LHCN-M2 (cell line): ENCODE data around the gene ZNF70. TPM values are rescaled to one million over a fixed set of nuclear protein-coding genes. Genes with fewer than 3 reads are reported as not detected.

ENCODE experiments used
- DNase-seq: peaks from one replicate; pipeline ENCODE4 v3.0.0-alpha.2; 2012; ENCODE audit warnings: low read depth
- total RNA-seq: library from RNA; depleted of rRNA; stranded (reverse); fragments of >200 nt; gene quantifications from 2 replicates; pipeline ENCODE4 v1.2.3, GENCODE V29; 2014

ZNF70 gene
- total RNA-seq, 1 experiment from 2014 or later = 2.2 TPM

GRCh38 chr22:23779731-23780130, 28.8 kb upstream of the ZNF70 start:
- no peak for DNase-seq

- no peak for DNase-seq
Observed at GRCh38 chr22:23779083-23779482, 28.2 kb upstream of the ZNF70 start.

DNA sequence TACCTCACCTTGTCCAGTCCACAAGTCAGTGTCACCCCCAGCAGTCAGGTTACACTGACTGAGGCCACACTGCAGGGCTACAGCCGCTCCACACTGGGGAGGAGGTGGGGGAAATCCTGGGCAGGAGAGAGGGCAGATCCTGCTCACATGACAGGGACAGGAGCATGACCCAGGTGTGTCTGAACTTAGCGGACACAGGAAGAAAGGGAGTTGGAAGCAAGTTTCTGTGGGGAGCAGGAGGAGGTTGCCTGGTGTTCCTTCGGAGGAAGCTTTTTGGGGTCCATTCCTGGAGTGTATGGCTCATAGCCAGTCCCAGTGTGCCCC, 27.6 kb upstream of the ZNF70 start:
- no peak for DNase-seq

DNA sequence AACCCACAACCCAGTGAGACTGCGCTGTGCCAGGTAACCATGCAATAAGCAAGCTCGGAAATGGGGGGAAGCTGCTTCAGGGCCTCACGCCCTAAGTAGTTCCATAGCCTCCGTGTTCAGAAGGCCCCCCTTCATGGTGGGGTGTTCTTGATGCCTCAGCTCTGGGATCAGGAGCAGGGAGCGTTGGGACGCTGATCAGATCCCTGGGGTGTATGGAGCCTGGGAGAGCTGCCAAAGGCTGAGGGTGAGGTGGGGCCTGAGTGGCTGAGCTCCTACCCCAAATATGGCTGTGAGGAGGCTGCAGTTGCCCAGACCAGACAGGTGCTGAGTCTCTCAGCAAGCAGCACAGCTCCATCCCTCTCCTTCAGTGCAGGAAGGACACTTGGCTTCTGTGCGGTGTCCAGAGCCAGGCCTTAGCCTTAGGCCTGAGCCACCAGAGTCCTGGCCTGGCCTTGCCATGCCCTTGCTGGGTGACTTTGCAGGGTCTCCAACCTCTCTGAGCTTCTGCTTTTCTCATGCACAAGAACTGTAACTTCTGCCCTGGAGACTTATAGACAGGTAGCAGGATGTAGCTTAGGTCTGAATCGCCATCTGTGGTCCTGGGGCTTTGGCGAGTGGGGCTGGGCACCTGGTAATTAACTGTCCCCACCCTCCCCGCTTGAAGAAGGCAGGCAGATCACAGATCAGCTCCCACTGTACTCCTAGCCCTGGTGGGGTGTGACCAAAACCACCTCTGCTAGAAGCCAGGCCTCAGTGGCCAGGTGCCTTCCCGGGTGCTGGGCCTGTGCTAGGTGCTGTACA, 27.1 kb upstream of the ZNF70 start:
- peak; percentile 29 for DNase-seq

- no peak for DNase-seq
Observed at GRCh38 chr22:23775779-23776375, 25.0 kb upstream of the ZNF70 start.

DNA sequence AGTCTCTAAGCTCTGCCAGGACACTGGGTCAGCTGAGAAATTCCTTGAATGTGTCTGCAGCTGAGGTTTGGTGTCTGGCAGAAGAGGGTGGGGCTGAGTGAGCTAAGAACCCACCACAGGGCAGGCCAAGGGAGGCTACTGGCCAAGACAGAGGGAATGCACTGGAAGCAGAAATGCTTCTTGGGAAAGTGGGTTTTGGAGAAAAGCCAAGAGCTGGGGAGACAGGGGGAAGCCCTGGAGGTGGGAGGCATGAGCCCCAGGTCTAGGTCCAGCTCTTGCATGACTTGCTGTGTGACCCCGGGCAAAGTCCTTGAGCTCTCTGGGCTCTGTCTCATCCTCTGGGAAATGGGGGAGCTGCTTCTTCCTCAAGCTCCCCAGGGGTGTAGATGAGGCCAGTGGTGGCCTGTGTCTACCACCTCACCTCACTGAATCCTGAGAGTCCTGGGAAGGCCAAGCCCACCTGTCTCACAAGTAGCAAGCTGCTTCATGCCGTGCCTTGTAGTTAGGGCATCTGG, 24.1 kb upstream of the ZNF70 start:
- peak; percentile 50 for DNase-seq

- DNase-seq = no peak
Observed at GRCh38 chr22:23774114-23774921, 23.4 kb upstream of the ZNF70 start.

- DNase-seq = no peak
Observed at GRCh38 chr22:23773483-23774113, 22.7 kb upstream of the ZNF70 start.

DNA sequence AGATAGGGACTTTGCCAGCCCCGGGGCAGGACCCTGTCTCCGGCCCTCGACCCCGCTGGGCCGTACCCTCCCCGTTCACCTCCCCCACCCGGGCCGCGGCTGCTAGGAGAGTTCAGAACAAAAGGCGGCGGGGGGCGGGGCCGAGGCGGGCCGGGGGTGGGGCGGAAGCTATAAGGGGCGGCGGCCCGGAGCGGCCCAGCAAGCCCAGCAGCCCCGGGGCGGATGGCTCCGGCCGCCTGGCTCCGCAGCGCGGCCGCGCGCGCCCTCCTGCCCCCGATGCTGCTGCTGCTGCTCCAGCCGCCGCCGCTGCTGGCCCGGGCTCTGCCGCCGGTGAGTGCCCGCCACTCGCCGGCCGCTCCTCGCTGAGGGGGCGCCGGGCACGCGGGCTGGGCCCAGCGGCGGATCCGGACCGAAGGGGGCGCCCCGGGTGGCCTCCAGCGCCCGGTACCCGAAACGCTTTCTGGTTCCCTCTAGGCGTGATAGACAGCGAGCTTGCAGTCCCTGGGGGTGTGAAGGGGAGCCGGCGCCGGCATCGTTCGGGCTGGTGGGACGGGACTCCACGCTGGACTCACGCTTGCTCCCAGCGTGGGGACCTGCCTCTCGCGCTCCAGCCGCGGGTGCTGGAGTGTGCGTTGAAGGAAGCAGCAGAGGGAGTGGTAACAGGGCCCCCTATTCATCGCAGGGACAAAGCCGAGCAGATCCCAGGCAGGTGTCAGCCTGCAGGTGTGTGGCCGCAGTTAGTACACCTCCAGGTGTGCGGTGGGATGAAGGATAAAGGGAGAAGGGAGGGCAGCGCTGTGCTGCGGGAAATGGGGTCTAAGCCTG, 21.9 kb upstream of the ZNF70 start, which contains the start of gene MMP11:
TSS of gene MMP11 (plus strand) at position 201 of the 825 bp plus-strand sequence. CDS start at position 223, 22 bp downstream.
- peak; percentile 39 for DNase-seq

DNA sequence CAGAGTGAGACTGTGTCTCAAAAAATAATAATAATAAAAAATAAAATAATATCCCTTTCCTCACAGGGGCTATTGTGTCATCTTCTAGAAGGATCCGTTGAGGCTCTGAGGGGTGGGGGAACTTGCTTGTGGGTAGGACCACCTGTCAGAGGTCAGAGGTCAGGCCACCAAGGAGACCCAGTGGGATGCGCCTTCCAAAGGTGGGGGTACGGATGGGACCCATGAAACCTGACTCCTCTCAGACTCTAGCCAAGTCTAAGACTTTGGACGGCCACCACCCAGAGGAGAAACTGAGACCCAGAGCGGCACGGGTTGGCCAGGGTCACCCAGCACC, 21.4 kb upstream of the ZNF70 start:
- no peak for DNase-seq

DNA sequence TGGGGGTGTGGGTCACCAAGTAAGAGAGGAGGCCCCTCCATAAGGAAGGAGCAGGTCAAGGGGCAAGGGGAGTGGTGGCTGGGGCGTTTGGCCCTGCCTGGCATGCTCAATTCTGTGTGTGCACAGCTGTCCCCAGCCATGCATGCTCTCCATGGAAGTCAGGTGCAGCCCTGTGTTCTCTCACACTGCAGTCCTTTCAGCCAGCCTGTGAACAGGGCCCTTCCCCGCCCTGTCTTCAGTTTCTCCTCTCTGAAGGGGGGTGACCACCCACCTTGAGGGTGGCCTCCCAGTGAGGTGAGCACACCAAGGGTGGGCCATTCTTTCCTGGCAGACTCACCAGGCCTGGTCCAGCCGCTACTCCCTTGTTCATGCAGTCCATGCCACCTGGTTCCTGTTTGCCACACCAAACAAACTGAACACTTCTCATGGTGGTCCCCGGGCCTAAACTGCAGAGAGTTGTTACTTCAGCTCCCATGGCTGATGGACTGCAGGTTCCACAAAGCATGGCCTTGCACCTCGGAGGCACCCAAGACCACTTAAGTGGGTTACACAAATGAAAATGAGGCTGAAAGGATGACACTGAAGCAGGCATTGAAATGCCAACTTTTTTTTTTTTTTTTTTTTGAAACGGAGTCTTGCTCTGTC, 18.5 kb upstream of the ZNF70 start:
- DNase-seq = no peak

DNA sequence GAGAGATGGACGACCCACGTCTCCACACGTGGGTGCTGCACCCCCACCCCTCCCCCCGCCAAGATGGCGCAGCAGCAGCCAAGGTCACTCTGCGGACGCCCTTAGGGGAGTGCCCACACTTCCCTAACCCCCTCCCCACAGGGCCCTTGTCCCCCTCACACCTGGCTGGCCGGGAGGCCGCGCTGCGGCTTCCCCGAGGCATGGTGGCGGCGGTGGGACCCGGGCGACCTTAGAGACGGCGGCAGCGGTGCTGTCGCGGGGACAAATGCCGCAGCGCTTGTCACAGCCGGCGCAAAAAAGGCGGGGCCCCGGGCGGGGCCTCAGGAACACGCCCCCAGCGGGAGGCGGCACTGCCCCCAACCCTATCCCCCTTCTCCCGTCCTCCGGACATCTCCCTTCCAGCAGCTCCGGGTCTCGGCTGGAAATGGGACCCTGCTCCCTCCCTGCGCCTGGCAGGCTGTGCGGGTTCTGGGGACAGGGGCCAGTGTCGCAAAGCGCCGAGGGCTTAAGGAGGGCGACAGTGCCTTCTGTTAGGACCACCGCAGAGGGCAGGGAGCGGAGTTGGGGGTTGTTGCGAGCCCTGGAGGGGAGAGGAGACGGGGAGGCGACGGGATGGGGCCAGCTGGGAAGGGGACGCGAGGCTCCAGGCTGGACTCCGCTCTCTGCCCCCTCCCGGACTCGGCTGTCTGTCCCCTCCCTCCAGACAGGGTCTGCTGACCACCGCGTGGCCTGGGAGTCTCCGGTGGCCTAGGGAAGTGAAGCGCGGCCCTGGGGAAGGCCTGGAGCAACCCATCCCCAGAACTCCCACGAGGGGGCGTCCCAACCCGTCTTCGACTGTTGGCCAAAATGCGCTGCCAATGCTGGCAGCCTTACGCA, 17.0 kb upstream of the ZNF70 start, which contains the start of gene CHCHD10:
TSS of gene CHCHD10 (minus strand) at position 300 of the 876 bp plus-strand sequence. CDS start at position 202, 98 bp downstream.
- peak; percentile 55 for DNase-seq

- no peak for DNase-seq
Observed at GRCh38 chr22:23767303-23767672, 16.4 kb upstream of the ZNF70 start.

- no peak for DNase-seq
Observed at GRCh38 chr22:23764899-23765881, 14.3 kb upstream of the ZNF70 start.

GRCh38 chr22:23763954-23764353, 13.0 kb upstream of the ZNF70 start:
- DNase-seq = no peak

- DNase-seq = no peak
Observed at GRCh38 chr22:23763579-23763945, 12.7 kb upstream of the ZNF70 start.

- DNase-seq = no peak
Observed at GRCh38 chr22:23762842-23763578, 12.1 kb upstream of the ZNF70 start, which contains the start of gene C22orf15. C22orf15 (plus strand) TSS chr22:23762990; CDS start chr22:23763307, 317 bp downstream.
